Gastrocnemius medialis (tissue), 4 donors: ENCODE measurements around the gene CXCL3.

Experiments used
- CTCF ChIP-seq, 5 experiments: fragments of 450-650 bp in 3 of 5; fragments of 200-600 bp in 2 of 5; sonication (generic) in 2 of 5; IDR thresholded peaks in 4 of 5; conservative IDR thresholded peaks in 1 of 5; 1 replicate in 4 of 5; 2 replicates in 1 of 5; pipeline ENCODE4 v1.5.1; 2016 to 2019; ENCODE audit warnings: antibody characterized with exemption in 5 of 5, mild to moderate bottlenecking in 3 of 5, moderate library complexity in 3 of 5
- POLR2A ChIP-seq, 2 donors: fragments of 450-650 bp; IDR thresholded peaks; one replicate each; pipeline ENCODE4 v1.6.1; 2017; ENCODE audit warnings: antibody characterized with exemption in 2 of 2, mild to moderate bottlenecking in 2 of 2, moderate library complexity in 2 of 2

GRCh38 chr4:74021601-74022000, 16.9 kb downstream of the CXCL3 start:
- TF ChIP-seq CTCF (IDR thresholded peaks at IDR 0.05 in 4 of 5, conservative IDR thresholded peaks at IDR 0.05 in 1 of 5) (no peak), POLR2A (IDR thresholded peaks at IDR 0.05) (no peak)
